ENCODE measurements around the gene CEP19. TPM values are rescaled to one million over a fixed set of nuclear protein-coding genes. Genes with fewer than 3 reads are reported as not detected.

CEP19 gene
- total and polyA plus RNA-seq, 2 of the 8 experiments (the other 6 are each of a cell fraction or from before 2014, with no cell fraction given): 0.95 to 1.6 TPM

GRCh38 chr3:196689941-196690660 is 21.9 kb downstream of the CEP19 start:
- ChIA-PET CTCF (ENCODE audit: partially characterized antibody) (interaction anchor here (1.5 to 10.9 kb wide), 3 partner anchors 13 to 152 kb away, joined by 4 to 143 read pairs (median 5); no protein-coding TSS in a partner anchor), POLR2A (ENCODE audit: partially characterized antibody) (interaction anchor here (1.6 kb wide), 1 partner anchor 10 kb away, joined by 4 read pairs; no protein-coding TSS in a partner anchor)
- Histone ChIP-seq H4K91ac (replicated peaks; ENCODE audit: insufficient read length, low read length) (no peak overlapping the region), H3K4me2 (ENCODE audit: insufficient read depth in 1 of 2, low read depth in 2 of 2, low read length in 2 of 2) (no peak overlapping the region), H4K20me1 (replicated peaks in 1 of 2; ENCODE audit: control insufficient read depth in 1 of 2, insufficient read depth in 2 of 2, low read length in 2 of 2) (peaks cover 0 to 3% of the 10 kb centered on the region in 2 experiments), H3K9ac (replicated peaks in 1 of 4; ENCODE audit: extremely low read depth in 1 of 4, low read depth in 3 of 4, low read length in 3 of 4) (no peak overlapping the region), H2BK20ac (ENCODE audit: low read length) (no peak overlapping the region), H3K4ac (replicated peaks; ENCODE audit: insufficient read length, low read depth, low read length) (no peak overlapping the region), H2AK5ac (ENCODE audit: low read depth, low read length) (no peak overlapping the region), H3K36me3 (ENCODE audit: control insufficient read depth in 2 of 4, insufficient read depth in 4 of 4, low read length in 3 of 4) (no peaks in the 10 kb centered on the region), H3K23me2 (ENCODE audit: low read depth, low read length) (peaks cover 10% of the 10 kb centered on the region; the same call in 1 of the 2 replicates), H3K79me2 (ENCODE audit: control insufficient read depth in 1 of 2, insufficient read depth in 2 of 2, low read length in 2 of 2) (no peaks in the 10 kb centered on the region), H3K79me1 (ENCODE audit: low read depth, low read length) (no peaks in the 10 kb centered on the region), H3K4me1 (replicated peaks in 1 of 4; ENCODE audit: control insufficient read depth in 3 of 4, insufficient read depth in 4 of 4, low read length in 3 of 4) (peaks cover 2 to 6% (median 2%) of the 10 kb centered on the region in 4 experiments; a peak in 6 of 7 replicates), H3K18ac (ENCODE audit: extremely low read depth, low read length) (no peak overlapping the region), H3K56ac (replicated peaks; ENCODE audit: insufficient read length, low read depth, low read length) (no peak overlapping the region), H3K9me3 (ENCODE audit: insufficient read depth in 2 of 2, low read depth in 1 of 2, low read length in 1 of 2) (no peaks in the 10 kb centered on the region), H2BK120ac (replicated peaks; ENCODE audit: low read depth, low read length) (no peak overlapping the region), H2BK12ac (ENCODE audit: low read depth, low read length) (no peak overlapping the region), H3K27me3 (replicated peaks in 1 of 4; ENCODE audit: control insufficient read depth in 3 of 4, extremely low read depth in 1 of 4, insufficient read depth in 3 of 4, low read length in 3 of 4) (no peaks in the 10 kb centered on the region), H3K23ac (ENCODE audit: insufficient read length) (no peak overlapping the region), H4K8ac (ENCODE audit: extremely low read depth, insufficient read depth, low read length) (no peak overlapping the region), H3K4me3 (ENCODE audit: extremely low read depth in 1 of 4, insufficient read depth in 2 of 4, low read depth in 3 of 4, low read length in 4 of 4) (no peak overlapping the region), H2BK15ac (ENCODE audit: low read length) (no peak overlapping the region), H4K5ac (ENCODE audit: insufficient read length, low read depth, low read length) (no peak overlapping the region), H3K14ac (ENCODE audit: insufficient read length) (no peak overlapping the region), H2BK5ac (ENCODE audit: low read depth, low read length) (no peak overlapping the region), H2AFZ (ENCODE audit: low read length) (0 out of 2 replicates have a peak overlapping the region, but pooled peaks have one; percentile 31), H3K27ac (ENCODE audit: low read depth, low read length) (no peak overlapping the region)
- FAIRE-seq (no peak), DNase-seq (ENCODE audit: low read depth in 1 of 2, low spot score in 2 of 2) (no peak)
- TF ChIP-seq NANOG (IDR thresholded peaks at IDR 0.05; ENCODE audit: insufficient read depth, low read depth, low read length, poor library complexity, severe bottlenecking): no peak
- TF ChIP-seq TAF1 (IDR thresholded peaks at IDR 0.05; ENCODE audit: low read depth, low read length): no peak
- no peak for TF ChIP-seq BACH1 (IDR thresholded peaks at IDR 0.05; ENCODE audit: low read length)
- no peak for TF ChIP-seq RNF2 (IDR thresholded peaks at IDR 0.05; ENCODE audit: borderline replicate concordance, low read depth, low read length, missing control alignments, poor library complexity, severe bottlenecking)
- TF ChIP-seq MAFK (IDR thresholded peaks at IDR 0.05; ENCODE audit: low read depth, low read length): no peak
- TF ChIP-seq SP2 (IDR thresholded peaks at IDR 0.05; ENCODE audit: low read length): no peak
- TF ChIP-seq SRF (IDR thresholded peaks at IDR 0.05; ENCODE audit: low read depth, low read length): no peak
- no peak for TF ChIP-seq POLR2A (IDR thresholded peaks at IDR 0.05; ENCODE audit: control extremely low read depth in 1 of 2, low read depth in 2 of 2, low read length in 2 of 2)
- no peak for TF ChIP-seq SIX5 (IDR thresholded peaks at IDR 0.05; ENCODE audit: low read depth, low read length)
- TF ChIP-seq KDM4A (IDR thresholded peaks at IDR 0.05; ENCODE audit: low read depth, low read length, severe bottlenecking): no peak
- TF ChIP-seq RFX5 (IDR thresholded peaks at IDR 0.05; ENCODE audit: borderline replicate concordance, low read depth, low read length): no peak
- no peak for TF ChIP-seq JUN (IDR thresholded peaks at IDR 0.05; ENCODE audit: low read depth, low read length)
- WGBS, 2 experiments (ENCODE audit: extremely low coverage in 1 of 2, insufficient coverage in 1 of 2, insufficient read length in 1 of 2, insufficient replicate concordance in 2 of 2, low coverage in 1 of 2, low lambda C conversion rate in 2 of 2, missing lambda C conversion rate in 1 of 2): 87% methylated on average over 17 of the region's 17 CpGs; no CpG with 5 or more reads in 1 of the 2 experiments
